ENCODE data around the gene CAMK1D.

DNA sequence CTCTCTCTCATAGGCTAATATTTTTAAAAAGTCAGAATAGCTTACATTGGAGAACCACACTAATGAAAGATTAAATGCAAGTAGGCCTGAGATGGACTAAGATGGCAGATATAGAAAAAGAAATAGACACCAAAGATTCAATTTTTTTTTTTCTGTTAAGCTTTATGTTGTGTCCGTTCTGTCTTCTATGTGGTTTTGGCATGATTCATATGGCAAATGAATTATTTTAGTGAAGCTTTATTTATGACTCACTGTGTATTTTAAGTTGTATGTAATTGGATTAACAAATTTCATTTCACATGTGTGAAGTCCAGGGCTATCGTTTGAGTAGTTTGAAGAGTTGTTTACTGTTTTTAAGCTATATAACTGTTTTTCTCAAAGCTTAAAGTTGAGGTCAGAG lies 214.8 kb downstream of the CAMK1D start:
- TF ChIP-seq POLR2AphosphoS5 (IDR thresholded peaks at IDR 0.05) (no peak), POLR2A (IDR thresholded peaks at IDR 0.05) (no peak)

All from breast epithelium (tissue), 3 donors.